ENCODE measurements around the gene ELMOD3. TPM values are rescaled to one million over a fixed set of nuclear protein-coding genes. Genes with fewer than 3 reads are reported as not detected.

ELMOD3 gene
- total and polyA plus RNA-seq, 12 donors = 7.3 to 23.8 (median 9.3) TPM

- intact Hi-C loops (cut with DNase I) = no loop called here
- DNase-seq (no peak), ATAC-seq (no peak)
- no peaks in the 10 kb centered on the region for H3K9me3 ChIP-seq
- no peaks in the 10 kb centered on the region for H3K4me1 ChIP-seq
- no peak for TF ChIP-seq CTCF (IDR thresholded peaks at IDR 0.05)
- WGBS, 2 donors = 90 to 92% methylated on average over 14 of the region's 14 CpGs
- no peak overlapping the region for H3K4me3 ChIP-seq
- H3K27ac ChIP-seq = no peak overlapping the region
- peaks cover 0 to 80% (median 23%) of the 10 kb centered on the region in 9 donors for H3K36me3 ChIP-seq
- no peaks in the 10 kb centered on the region for H3K27me3 ChIP-seq
Observed at GRCh38 chr2:85344356-85344954, 10.1 kb upstream of the ELMOD3 start.

DNA sequence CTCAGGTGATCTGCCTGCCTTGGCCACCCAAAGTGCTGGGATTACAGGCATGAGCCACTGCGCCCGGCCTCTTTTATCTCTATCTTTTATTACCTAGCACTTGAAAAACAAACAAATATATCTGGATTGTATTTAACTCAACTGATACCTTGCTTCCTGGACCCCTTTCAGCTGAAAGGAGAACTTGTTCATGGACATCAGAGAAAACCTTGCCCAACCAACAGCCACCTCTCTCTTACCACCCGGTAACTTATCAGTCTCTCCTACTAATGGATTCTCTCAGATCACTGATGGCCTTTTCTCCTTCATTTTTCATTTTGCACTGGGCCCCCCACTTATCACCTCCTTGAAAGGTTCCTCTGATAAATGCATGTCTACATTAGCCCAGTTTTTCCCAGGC is 7.0 kb upstream of the ELMOD3 start:
- ATAC-seq = no peak
- no peaks in the 10 kb centered on the region for H3K9me3 ChIP-seq
- H3K4me1 ChIP-seq = peaks cover 0 to 2% (median 0%) of the 10 kb centered on the region in 9 donors
- H3K36me3 ChIP-seq = peaks cover 0 to 94% (median 42%) of the 10 kb centered on the region in 9 donors
- 66 to 77% methylated on average over 3 of the region's 3 CpGs for WGBS, 2 donors
- TF ChIP-seq CTCF (IDR thresholded peaks at IDR 0.05) = no peak
- H3K27me3 ChIP-seq = no peaks in the 10 kb centered on the region
- no peak overlapping the region for H3K27ac ChIP-seq
- no peak for DNase-seq
- intact Hi-C loops (cut with DNase I) = no loop called here
- H3K4me3 ChIP-seq = no peak overlapping the region

GRCh38 chr2:85353876-85354285 is 688 bp upstream of the ELMOD3 start:
- 12 to 21% methylated on average over 16 of the region's 16 CpGs for WGBS, 2 donors
- intact Hi-C loops (cut with DNase I) = loop anchor here in 1 of 10 donors (1.0 kb wide), 1 partner anchor 26 kb away; no protein-coding TSS in a partner anchor
- Histone ChIP-seq H3K27me3 (no peaks in the 10 kb centered on the region), H3K9me3 (no peaks in the 10 kb centered on the region), H3K4me3 (peak overlapping the region; percentile 52 to 87 (median 68)), H3K36me3 (peaks cover 0 to 62% (median 23%) of the 10 kb centered on the region in 9 donors), H3K27ac (peak overlapping the region; percentile 38 to 92 (median 90)), H3K4me1 (peaks cover 0 to 46% (median 22%) of the 10 kb centered on the region in 9 donors)
- no peak for TF ChIP-seq CTCF (IDR thresholded peaks at IDR 0.05)
- ATAC-seq = peak; percentile 8 to 74 (median 52)
- peak; percentile 45 to 56 for DNase-seq

DNA sequence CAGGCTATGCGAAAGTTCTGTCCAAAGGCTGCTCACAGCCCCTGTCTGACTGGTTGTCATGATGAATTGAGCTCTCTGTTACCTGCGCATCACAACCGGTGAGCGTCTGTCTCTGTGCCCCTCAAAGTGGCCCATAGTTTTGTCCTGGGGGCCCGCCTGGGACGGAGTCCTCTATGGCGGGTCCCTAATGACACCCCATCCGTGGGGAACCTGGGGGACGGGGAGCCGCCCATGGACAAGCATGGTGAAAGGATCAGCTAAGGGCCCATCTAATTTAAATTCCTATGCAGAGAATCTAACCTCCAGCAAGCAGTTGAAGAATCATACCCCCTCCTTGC is 473 bp downstream of the ELMOD3 start:
- peaks cover 0 to 62% (median 12%) of the 10 kb centered on the region in 9 donors for H3K36me3 ChIP-seq
- DNase-seq = no peak
- peak overlapping the region; percentile 52 to 87 (median 68) for H3K4me3 ChIP-seq
- no peaks in the 10 kb centered on the region for H3K27me3 ChIP-seq
- TF ChIP-seq CTCF (IDR thresholded peaks at IDR 0.05) = no peak
- peak overlapping the region in 9 of 10 donors; percentile 75 to 92 (median 91) for H3K27ac ChIP-seq
- intact Hi-C loops (cut with DNase I) = loop anchor here in 1 of 10 donors (5.0 kb wide), 1 partner anchor 182 kb away; the partner anchor contains the start of gene MAT2A
- no peaks in the 10 kb centered on the region for H3K9me3 ChIP-seq
- peak in 2 of 8 donors; percentile 4 to 11 for ATAC-seq
- WGBS, 2 donors = 11 to 12% methylated on average over 10 of the region's 10 CpGs
- H3K4me1 ChIP-seq = peaks cover 0 to 46% (median 22%) of the 10 kb centered on the region in 9 donors
